ENCODE data around the gene MAPKBP1.

The MAPKBP1 gene

DNA sequence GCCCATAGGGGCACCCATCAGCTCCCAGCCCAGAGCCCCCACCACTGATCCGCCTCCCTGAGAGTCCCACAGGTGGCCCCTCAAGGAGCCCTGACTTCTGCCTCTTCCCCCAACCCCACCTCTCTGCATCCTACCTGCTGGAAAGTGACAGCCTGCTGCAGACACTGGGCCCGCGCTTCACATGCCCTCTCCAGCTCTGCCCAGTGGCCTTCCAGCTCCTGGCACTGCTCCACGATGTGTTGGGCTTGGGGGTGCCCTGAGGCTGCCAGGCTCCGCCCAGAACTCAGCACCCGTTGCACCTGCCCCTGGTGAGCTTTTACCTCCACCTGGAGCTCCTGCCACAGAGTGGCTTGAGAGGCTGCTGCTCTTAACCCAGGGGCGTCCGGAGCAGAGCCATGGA lies 99.4 kb downstream of the MAPKBP1 start:
- DNase-seq = no peak

DNA sequence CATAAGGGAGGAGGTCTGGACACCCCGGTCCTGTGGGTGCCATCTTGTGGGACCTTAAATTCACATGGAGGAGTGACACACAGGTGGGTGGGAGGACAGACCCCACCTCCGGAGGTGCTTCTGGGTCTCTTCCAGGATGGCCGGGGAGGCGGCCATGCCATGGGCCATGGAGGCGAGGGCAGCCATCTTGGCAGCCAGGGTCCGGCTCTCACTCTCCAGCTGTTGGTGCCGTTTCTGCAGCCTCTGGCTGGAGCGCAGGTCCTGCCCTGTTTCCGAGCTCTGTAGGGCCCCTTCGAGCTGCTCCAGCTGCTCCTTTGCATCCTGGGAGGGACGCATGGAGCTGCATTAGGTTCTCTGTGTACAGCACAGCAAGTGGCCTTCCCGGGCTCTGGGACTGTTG lies 100.5 kb downstream of the MAPKBP1 start:
- no peak for DNase-seq

DNA sequence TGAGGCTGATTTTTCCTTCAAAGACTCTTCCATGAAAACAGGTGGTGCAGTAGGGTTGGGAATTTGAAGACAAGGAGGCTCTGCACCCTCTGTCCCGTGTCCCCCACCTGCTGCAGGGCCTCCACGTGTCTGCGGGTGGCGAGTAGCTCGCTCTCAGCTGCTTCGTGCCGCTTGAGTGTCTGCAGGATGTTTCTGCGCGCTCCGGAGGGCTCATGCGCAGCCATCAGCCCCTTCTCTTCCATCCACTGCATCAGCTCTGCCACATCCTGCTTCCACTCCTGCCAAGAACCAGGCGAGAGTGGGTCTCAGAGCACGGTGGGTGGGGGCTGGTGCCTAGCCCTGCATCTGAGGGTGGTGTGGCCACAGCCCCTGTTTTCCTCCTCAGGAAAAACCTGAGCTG lies 101.7 kb downstream of the MAPKBP1 start:
- DNase-seq = no peak

DNA sequence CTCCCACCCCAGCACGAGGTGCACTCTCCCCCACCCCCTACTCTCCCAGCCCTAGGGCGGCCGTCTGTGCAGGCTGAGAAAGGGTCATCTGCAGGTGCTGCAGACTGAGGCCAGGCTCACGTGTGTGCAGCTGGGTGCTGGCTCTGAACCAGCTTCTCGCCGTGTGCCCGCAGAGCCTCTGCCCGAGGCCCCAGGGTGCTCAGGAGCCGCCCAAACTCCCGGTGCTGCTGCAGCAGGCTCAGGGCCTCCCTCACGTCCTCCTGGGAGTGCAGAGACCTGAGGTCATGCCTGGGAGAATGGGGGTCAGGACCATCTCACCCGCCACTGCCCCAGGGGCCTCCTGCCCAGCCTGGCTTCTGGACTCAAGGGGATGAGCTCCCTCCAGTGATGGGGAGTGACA lies 102.4 kb downstream of the MAPKBP1 start:
- DNase-seq = no peak

Data from stimulated activated CD4-positive, alpha-beta T cell treated with anti-CD3 and anti-CD28 coated beads, Interleukin-2, amount 100 ng/mL, for 24 hours (primary cell).